Measurements from ENCODE around the gene MPP3. TPM values are rescaled to one million over a fixed set of nuclear protein-coding genes. Genes with fewer than 3 reads are reported as not detected.
A peak's percentile ranks its signal among the peaks of the same experiment; 100 is the strongest.

Gene MPP3
- total and polyA plus RNA-seq, 2 donors, result 0.61 to 1.5 TPM

DNA sequence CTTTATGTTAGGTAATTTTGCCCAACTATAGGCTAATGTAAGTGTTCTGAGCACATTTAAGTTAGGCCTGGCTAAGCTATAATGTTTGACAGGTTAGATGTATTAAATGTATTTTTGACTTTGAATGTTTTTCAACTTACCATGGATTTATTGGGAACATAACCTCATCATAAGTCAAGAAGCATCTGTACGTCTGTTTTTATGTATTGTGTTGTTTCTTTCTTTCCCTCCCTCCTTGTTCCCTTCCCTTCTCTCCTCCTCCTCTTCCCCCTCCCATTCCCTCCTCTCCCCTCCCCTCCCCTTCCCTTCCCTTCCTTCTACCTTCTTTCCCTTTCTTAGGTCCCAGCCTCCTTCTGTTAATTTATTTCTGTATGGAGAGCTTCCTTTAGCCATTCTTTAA, 43.5 kb downstream of the MPP3 start:
- peaks cover 0 to 3% of the 10 kb centered on the region in 2 donors for H3K27me3 ChIP-seq (ENCODE audit: control insufficient read depth in 2 of 2, insufficient read depth in 1 of 2, low read length in 1 of 2)
- WGBS, result 98% methylated on average over 1 of the region's 1 CpG
- H3K27ac ChIP-seq (ENCODE audit: low read depth in 1 of 2, low read length in 1 of 2), result no peak overlapping the region
- H3K4me1 ChIP-seq (ENCODE audit: control insufficient read depth in 2 of 2, insufficient read depth in 2 of 2, low read length in 2 of 2), result no peaks in the 10 kb centered on the region
- H3K9me3 ChIP-seq (ENCODE audit: control insufficient read depth in 2 of 2, insufficient read depth in 1 of 2, low read length in 1 of 2), result no peaks in the 10 kb centered on the region
- no peak for DNase-seq (ENCODE audit: low read depth in 6 of 9, low spot score in 9 of 9)
- H3K4me3 ChIP-seq (ENCODE audit: low read length in 2 of 2), result no peak overlapping the region
- no peaks in the 10 kb centered on the region for H3K36me3 ChIP-seq (ENCODE audit: control insufficient read depth in 2 of 2, insufficient read depth in 2 of 2, low read length in 1 of 2)

DNA sequence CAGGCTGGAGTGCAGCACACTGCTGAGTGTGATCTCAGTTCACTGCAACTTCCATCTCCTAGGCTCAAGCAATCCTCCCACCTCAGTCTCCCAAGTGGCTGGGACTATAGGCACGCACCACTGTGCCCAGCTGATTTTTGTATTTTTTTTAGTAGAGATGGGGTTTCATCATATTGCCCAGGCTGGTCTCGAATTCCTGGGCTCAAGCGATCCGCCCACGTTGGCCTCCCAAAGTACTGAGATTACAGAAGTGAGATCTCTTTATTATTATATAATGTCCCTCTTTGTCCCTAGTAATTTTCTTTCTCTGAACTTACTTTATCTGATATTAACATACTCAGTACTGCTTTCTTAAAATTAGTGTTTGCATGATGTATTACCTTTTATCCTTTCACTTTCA, 44.4 kb downstream of the MPP3 start:
- 92% methylated on average over 5 of the region's 5 CpGs for WGBS
- DNase-seq (ENCODE audit: low read depth in 6 of 9, low spot score in 9 of 9), result no peak
- no peak overlapping the region for H3K4me3 ChIP-seq (ENCODE audit: low read length in 2 of 2)

DNA sequence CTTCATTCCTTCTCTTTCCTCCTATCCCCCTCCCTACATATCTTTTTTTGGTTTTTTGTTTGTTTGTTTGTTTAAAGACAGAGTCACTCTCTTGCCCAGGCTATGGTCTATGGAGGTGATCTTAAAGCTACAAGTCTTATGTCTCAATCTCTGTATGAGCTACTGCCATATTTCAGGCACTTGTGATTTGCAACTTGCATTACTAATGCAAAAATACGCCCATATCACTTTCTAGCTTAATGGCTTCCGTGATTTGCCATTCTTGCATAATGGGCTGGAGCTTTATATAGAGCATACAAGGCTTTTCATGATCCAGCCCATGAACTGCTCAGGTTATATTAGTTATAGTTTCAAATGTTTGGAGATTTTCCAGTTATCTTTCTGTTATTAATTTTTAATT, 45.2 kb downstream of the MPP3 start:
- no peak overlapping the region for H3K4me3 ChIP-seq (ENCODE audit: low read length in 2 of 2)
- WGBS, result 95% methylated on average over 2 of the region's 2 CpGs
- no peaks in the 10 kb centered on the region for H3K4me1 ChIP-seq (ENCODE audit: control insufficient read depth in 2 of 2, insufficient read depth in 2 of 2, low read length in 2 of 2)
- H3K27me3 ChIP-seq (ENCODE audit: control insufficient read depth in 2 of 2, insufficient read depth in 1 of 2, low read length in 1 of 2), result peaks cover 0 to 9% of the 10 kb centered on the region in 2 donors
- H3K27ac ChIP-seq (ENCODE audit: low read depth in 1 of 2, low read length in 1 of 2), result no peak overlapping the region
- no peaks in the 10 kb centered on the region for H3K9me3 ChIP-seq (ENCODE audit: control insufficient read depth in 2 of 2, insufficient read depth in 1 of 2, low read length in 1 of 2)
- H3K36me3 ChIP-seq (ENCODE audit: control insufficient read depth in 2 of 2, insufficient read depth in 2 of 2, low read length in 1 of 2), result no peaks in the 10 kb centered on the region
- no peak for DNase-seq (ENCODE audit: low read depth in 6 of 9, low spot score in 9 of 9)

More for the DNA sequence above, 44.4 kb downstream of the MPP3 start:
- Histone ChIP-seq H3K27ac (ENCODE audit: low read depth in 1 of 2, low read length in 1 of 2) (no peak overlapping the region), H3K27me3 (ENCODE audit: control insufficient read depth in 2 of 2, insufficient read depth in 1 of 2, low read length in 1 of 2) (peaks cover 0 to 5% of the 10 kb centered on the region in 2 donors), H3K36me3 (ENCODE audit: control insufficient read depth in 2 of 2, insufficient read depth in 2 of 2, low read length in 1 of 2) (no peaks in the 10 kb centered on the region), H3K4me1 (ENCODE audit: control insufficient read depth in 2 of 2, insufficient read depth in 2 of 2, low read length in 2 of 2) (no peaks in the 10 kb centered on the region), H3K9me3 (ENCODE audit: control insufficient read depth in 2 of 2, insufficient read depth in 1 of 2, low read length in 1 of 2) (no peaks in the 10 kb centered on the region)

GRCh38 chr17:43784628-43785101, 48.3 kb downstream of the MPP3 start:
- DNase-seq (ENCODE audit: low read depth in 6 of 9, low spot score in 9 of 9), result no peak
- H3K27me3 ChIP-seq (ENCODE audit: control insufficient read depth in 2 of 2, insufficient read depth in 1 of 2, low read length in 1 of 2), result peaks cover 17 to 33% of the 10 kb centered on the region in 2 donors
- H3K9me3 ChIP-seq (ENCODE audit: control insufficient read depth in 2 of 2, insufficient read depth in 1 of 2, low read length in 1 of 2), result no peaks in the 10 kb centered on the region
- H3K4me3 ChIP-seq (ENCODE audit: low read length in 2 of 2), result no peak overlapping the region
- WGBS, result 94% methylated on average over 5 of the region's 5 CpGs
- peaks cover 0 to 2% of the 10 kb centered on the region in 2 donors for H3K4me1 ChIP-seq (ENCODE audit: control insufficient read depth in 2 of 2, insufficient read depth in 2 of 2, low read length in 2 of 2)
- no peak overlapping the region for H3K27ac ChIP-seq (ENCODE audit: low read depth in 1 of 2, low read length in 1 of 2)
- no peaks in the 10 kb centered on the region for H3K36me3 ChIP-seq (ENCODE audit: control insufficient read depth in 2 of 2, insufficient read depth in 2 of 2, low read length in 1 of 2)

- no peak for DNase-seq (ENCODE audit: low read depth in 6 of 9, low spot score in 9 of 9)
- Histone ChIP-seq H3K27ac (ENCODE audit: low read depth in 1 of 2, low read length in 1 of 2) (no peak overlapping the region), H3K27me3 (ENCODE audit: control insufficient read depth in 2 of 2, insufficient read depth in 1 of 2, low read length in 1 of 2) (peaks cover 20 to 39% of the 10 kb centered on the region in 2 donors), H3K4me1 (ENCODE audit: control insufficient read depth in 2 of 2, insufficient read depth in 2 of 2, low read length in 2 of 2) (peaks cover 0 to 8% of the 10 kb centered on the region in 2 donors), H3K36me3 (ENCODE audit: control insufficient read depth in 2 of 2, insufficient read depth in 2 of 2, low read length in 1 of 2) (no peaks in the 10 kb centered on the region), H3K4me3 (ENCODE audit: low read length in 2 of 2) (no peak overlapping the region), H3K9me3 (ENCODE audit: control insufficient read depth in 2 of 2, insufficient read depth in 1 of 2, low read length in 1 of 2) (no peaks in the 10 kb centered on the region)
- WGBS, result 92% methylated on average over 2 of the region's 2 CpGs
These were observed 48.9 kb downstream of the MPP3 start for GRCh38 chr17:43784068-43784467.

- peaks cover 0 to 10% of the 10 kb centered on the region in 2 donors for H3K4me1 ChIP-seq (ENCODE audit: control insufficient read depth in 2 of 2, insufficient read depth in 2 of 2, low read length in 2 of 2)
- H3K27me3 ChIP-seq (ENCODE audit: control insufficient read depth in 2 of 2, insufficient read depth in 1 of 2, low read length in 1 of 2), result peaks cover 20 to 47% of the 10 kb centered on the region in 2 donors
- H3K4me3 ChIP-seq (ENCODE audit: low read length in 2 of 2), result no peak overlapping the region
- no peak overlapping the region for H3K27ac ChIP-seq (ENCODE audit: low read depth in 1 of 2, low read length in 1 of 2)
- no peaks in the 10 kb centered on the region for H3K9me3 ChIP-seq (ENCODE audit: control insufficient read depth in 2 of 2, insufficient read depth in 1 of 2, low read length in 1 of 2)
- no peak for DNase-seq (ENCODE audit: low read depth in 6 of 9, low spot score in 9 of 9)
- no peaks in the 10 kb centered on the region for H3K36me3 ChIP-seq (ENCODE audit: control insufficient read depth in 2 of 2, insufficient read depth in 2 of 2, low read length in 1 of 2)
- 88% methylated on average over 15 of the region's 15 CpGs for WGBS
These were observed 49.8 kb downstream of the MPP3 start for GRCh38 chr17:43782913-43783680.

DNA sequence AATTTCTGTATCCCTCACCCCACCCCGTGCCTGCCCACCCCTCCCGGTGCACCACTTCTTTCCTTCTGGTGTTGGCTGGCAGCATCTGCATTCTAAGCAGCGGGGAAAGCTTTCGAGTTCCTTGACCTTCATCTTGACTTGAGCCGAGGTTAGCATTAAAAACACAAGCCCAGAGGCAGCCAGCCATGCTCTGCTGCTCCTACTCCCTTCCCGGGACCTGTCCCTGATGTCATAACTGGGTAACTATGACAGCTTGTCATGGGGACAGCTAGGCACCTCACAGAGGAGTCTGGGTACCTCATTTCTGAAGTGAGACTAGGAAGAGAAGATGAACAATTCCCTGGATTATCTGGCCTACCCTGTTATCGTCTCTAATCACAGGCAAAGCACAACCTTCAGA, 52.8 kb downstream of the MPP3 start, which contains the start of gene CFAP97D1:
Gene CFAP97D1, plus strand, starts transcription at position 301 of the 400 bp plus-strand sequence. Its CDS starts 28 bp downstream, at position 329.
- Histone ChIP-seq H3K9me3 (ENCODE audit: control insufficient read depth in 2 of 2, insufficient read depth in 1 of 2, low read length in 1 of 2) (no peaks in the 10 kb centered on the region), H3K36me3 (ENCODE audit: control insufficient read depth in 2 of 2, insufficient read depth in 2 of 2, low read length in 1 of 2) (no peaks in the 10 kb centered on the region), H3K4me3 (ENCODE audit: low read length in 2 of 2) (peak within 1 kb of the TSS; percentile 45 to 87), H3K4me1 (ENCODE audit: control insufficient read depth in 2 of 2, insufficient read depth in 2 of 2, low read length in 2 of 2) (peaks cover 0 to 11% of the 10 kb centered on the region in 2 donors), H3K27me3 (ENCODE audit: control insufficient read depth in 2 of 2, insufficient read depth in 1 of 2, low read length in 1 of 2) (peaks cover 20 to 49% of the 10 kb centered on the region in 2 donors), H3K27ac (ENCODE audit: low read depth in 1 of 2, low read length in 1 of 2) (peak within 1 kb of the TSS in 1 of 2 donors; percentile 80)
- WGBS, result 45% methylated on average over 7 of the region's 7 CpGs
- DNase-seq (ENCODE audit: low read depth in 6 of 9, low spot score in 9 of 9), result no peak

DNA sequence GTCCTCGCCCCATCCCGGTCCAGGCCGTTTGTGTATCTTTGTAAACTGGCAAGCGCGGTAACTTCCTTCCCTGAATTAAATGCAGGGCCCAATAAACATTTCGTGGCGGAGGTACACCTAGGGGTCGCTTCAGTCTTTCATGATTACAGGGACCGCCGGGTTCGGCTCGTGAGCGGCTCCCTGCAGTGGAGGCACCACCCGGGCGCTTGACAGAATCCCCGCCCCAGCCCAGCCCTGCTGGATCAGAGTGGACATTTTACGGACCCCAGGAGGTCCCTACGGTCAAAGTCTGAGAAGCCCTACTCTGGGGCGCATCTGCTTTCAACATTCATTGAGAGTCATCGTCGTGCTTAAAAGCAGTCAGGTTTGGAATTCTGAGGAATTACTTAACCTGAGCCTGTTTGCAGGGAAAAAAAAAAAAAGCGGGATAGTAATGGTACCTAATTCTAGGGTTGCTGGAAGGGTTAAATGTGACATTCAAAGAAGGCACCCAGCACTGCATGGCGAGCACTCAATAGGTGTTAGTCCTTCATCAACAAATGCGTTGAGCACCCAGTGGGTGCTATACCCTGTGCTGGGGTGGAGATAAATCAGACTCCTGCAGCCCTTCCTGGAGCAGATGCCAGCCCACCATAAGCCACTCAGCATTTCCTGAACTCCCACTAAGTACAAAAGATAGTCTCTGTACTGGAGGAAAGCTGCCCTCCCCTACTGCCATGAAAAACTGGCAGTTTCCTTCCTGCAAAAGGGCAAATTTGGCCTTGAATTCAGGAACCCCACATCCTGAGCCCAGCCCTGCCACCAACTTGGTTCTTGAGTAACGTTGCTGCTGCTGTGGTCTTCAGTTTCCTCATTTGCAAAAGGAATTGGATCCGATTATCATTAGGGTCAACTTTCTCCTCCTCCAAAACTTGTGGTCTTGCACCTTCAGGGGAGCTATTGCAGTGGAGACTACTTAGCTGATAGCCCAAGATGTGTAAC, 53.5 kb downstream of the MPP3 start:
- H3K9me3 ChIP-seq (ENCODE audit: control insufficient read depth in 2 of 2, insufficient read depth in 1 of 2, low read length in 1 of 2), result no peaks in the 10 kb centered on the region
- peak overlapping the region in 1 of 2 donors; percentile 80 for H3K27ac ChIP-seq (ENCODE audit: low read depth in 1 of 2, low read length in 1 of 2)
- H3K27me3 ChIP-seq (ENCODE audit: control insufficient read depth in 2 of 2, insufficient read depth in 1 of 2, low read length in 1 of 2), result peaks cover 20 to 47% of the 10 kb centered on the region in 2 donors
- no peaks in the 10 kb centered on the region for H3K36me3 ChIP-seq (ENCODE audit: control insufficient read depth in 2 of 2, insufficient read depth in 2 of 2, low read length in 1 of 2)
- WGBS, result 2% methylated on average over 26 of the region's 26 CpGs
- peaks cover 0 to 11% of the 10 kb centered on the region in 2 donors for H3K4me1 ChIP-seq (ENCODE audit: control insufficient read depth in 2 of 2, insufficient read depth in 2 of 2, low read length in 2 of 2)
- DNase-seq (ENCODE audit: low read depth in 6 of 9, low spot score in 9 of 9), result peak in 2 of 9 donors; percentile 6 to 30
- H3K4me3 ChIP-seq (ENCODE audit: low read length in 2 of 2), result peak overlapping the region; percentile 45 to 87
